ENCODE measurements around the gene ATRAID.
A peak's percentile ranks its signal among the peaks of the same experiment; 100 is the strongest.

ATRAID gene

DNA sequence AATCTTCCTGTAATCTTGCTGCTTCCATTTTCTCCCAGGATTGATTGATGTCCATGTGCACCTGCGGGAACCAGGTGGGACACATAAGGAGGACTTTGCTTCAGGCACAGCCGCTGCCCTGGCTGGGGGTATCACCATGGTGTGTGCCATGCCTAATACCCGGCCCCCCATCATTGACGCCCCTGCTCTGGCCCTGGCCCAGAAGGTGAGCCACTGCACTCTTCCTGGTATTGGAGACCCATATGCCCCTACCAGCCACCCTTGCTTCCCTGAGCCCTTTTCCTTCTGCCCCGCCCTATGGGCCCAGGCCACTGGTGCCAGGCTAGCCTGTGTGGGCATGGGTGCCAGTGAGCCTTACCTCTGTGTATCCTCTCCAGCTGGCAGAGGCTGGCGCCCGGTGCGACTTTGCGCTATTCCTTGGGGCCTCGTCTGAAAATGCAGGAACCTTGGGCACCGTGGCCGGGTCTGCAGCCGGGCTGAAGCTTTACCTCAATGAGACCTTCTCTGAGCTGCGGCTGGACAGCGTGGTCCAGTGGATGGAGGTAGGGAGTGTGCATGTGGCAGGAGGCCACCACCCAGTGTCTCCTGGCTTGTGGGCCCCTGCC, 25.6 kb downstream of the ATRAID start:
- ATAC-seq (replicated peaks; ENCODE audit: extremely low read depth, poor library complexity, severe bottlenecking) (no peak), DNase-seq (ENCODE audit: low spot score in 2 of 2) (no peak)
- Mint-ChIP-seq H3K9me3 (no peaks in the 10 kb centered on the region), H3K36me3 (ENCODE audit: insufficient read depth) (peaks cover 25% of the 10 kb centered on the region), H3K27ac (ENCODE audit: low read depth) (peak overlapping the region; percentile 43), H3K27me3 (no peaks in the 10 kb centered on the region), H3K4me1 (peaks cover 7% of the 10 kb centered on the region), H3K4me3 (no peak overlapping the region)

DNA sequence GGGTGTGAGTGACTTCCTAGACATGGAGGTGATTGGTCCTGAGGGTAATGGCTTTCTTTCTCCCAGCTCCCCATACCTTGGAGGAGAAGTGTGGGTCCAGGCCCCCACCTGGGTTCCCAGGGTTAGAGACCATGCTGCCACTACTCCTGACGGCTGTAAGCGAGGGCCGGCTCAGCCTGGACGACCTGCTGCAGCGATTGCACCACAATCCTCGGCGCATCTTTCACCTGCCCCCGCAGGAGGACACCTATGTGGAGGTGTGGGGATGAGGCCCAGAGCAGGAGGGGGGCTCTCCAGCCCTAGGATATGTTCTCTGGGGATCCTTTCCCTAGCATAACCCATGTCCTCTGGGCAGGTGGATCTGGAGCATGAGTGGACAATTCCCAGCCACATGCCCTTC, 27.1 kb downstream of the ATRAID start:
- no peaks in the 10 kb centered on the region for H3K9me3 Mint-ChIP-seq
- DNase-seq (ENCODE audit: low spot score in 2 of 2) (no peak), ATAC-seq (replicated peaks; ENCODE audit: extremely low read depth, poor library complexity, severe bottlenecking) (no peak)
- H3K4me3 Mint-ChIP-seq = no peak overlapping the region
- no peak overlapping the region for H3K27ac Mint-ChIP-seq (ENCODE audit: low read depth)
- peaks cover 7% of the 10 kb centered on the region for H3K4me1 Mint-ChIP-seq
- peaks cover 23% of the 10 kb centered on the region for H3K36me3 Mint-ChIP-seq (ENCODE audit: insufficient read depth)
- no peaks in the 10 kb centered on the region for H3K27me3 Mint-ChIP-seq

DNA sequence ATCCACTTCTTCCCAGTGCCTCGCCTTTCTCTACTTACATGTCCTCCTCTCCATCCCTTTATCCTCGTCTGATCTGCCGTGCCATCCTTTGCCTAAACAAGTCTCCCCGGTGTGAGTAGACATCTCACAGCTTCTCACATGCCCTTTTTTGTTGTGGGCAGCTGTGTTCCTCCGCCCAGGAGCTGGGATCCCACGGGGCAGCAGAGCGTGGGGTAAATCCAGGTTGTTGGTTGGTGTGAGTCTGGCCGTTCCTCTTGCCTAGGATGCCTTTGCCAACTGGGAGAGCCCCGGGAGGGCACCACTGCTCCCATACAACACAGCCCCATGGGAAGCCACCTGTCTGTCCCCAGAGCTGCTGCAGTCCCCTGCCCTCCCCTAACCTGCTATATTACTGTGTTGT, 28.6 kb downstream of the ATRAID start:
- DNase-seq (ENCODE audit: low spot score in 2 of 2) (no peak), ATAC-seq (replicated peaks; ENCODE audit: extremely low read depth, poor library complexity, severe bottlenecking) (no peak)
- Mint-ChIP-seq H3K4me1 (peaks cover 7% of the 10 kb centered on the region), H3K9me3 (no peaks in the 10 kb centered on the region), H3K27me3 (no peaks in the 10 kb centered on the region), H3K4me3 (no peak overlapping the region), H3K36me3 (ENCODE audit: insufficient read depth) (peaks cover 19% of the 10 kb centered on the region), H3K27ac (ENCODE audit: low read depth) (no peak overlapping the region)

DNA sequence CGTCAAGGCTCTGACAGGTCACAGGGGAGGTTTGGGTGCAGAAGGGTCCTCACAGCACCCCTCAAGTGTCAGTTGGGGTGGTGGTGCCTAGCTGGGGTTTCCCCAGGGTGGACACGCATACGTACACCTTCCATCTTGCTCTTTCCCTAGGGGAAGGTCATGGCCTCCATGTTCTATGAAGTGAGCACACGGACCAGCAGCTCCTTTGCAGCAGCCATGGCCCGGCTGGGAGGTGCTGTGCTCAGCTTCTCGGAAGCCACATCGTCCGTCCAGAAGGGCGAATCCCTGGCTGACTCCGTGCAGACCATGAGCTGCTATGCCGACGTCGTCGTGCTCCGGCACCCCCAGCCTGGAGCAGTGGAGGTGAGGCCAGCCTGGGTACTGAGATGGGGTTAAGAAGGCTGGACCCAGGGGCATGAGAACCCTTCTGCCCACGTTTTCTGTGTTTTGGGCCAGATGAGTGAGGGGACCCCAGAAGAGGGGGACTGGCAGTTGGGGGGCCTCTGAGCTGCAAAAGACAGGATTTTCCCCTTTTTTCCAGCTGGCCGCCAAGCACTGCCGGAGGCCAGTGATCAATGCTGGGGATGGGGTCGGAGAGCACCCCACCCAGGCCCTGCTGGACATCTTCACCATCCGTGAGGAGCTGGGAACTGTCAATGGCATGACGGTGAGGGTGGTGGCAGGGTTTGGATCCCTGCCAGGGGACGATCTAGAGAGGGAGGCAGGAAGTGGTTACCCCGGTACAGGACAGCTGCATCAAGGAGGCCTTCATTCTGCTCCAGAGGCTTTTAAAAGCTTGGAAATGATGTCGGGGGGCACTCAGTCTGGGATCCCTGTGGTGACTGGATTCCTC, 30.1 kb downstream of the ATRAID start:
- ATAC-seq (replicated peaks; ENCODE audit: extremely low read depth, poor library complexity, severe bottlenecking) = no peak
- peaks cover 16% of the 10 kb centered on the region for H3K36me3 Mint-ChIP-seq (ENCODE audit: insufficient read depth)
- peaks cover 7% of the 10 kb centered on the region for H3K4me1 Mint-ChIP-seq
- no peak for DNase-seq (ENCODE audit: low spot score in 2 of 2)
- no peaks in the 10 kb centered on the region for H3K9me3 Mint-ChIP-seq
- no peak overlapping the region for H3K4me3 Mint-ChIP-seq
- no peaks in the 10 kb centered on the region for H3K27me3 Mint-ChIP-seq
- peak overlapping the region; percentile 55 for H3K27ac Mint-ChIP-seq (ENCODE audit: low read depth)

- Mint-ChIP-seq H3K27me3 (no peaks in the 10 kb centered on the region), H3K9me3 (no peaks in the 10 kb centered on the region), H3K4me3 (no peak overlapping the region), H3K27ac (ENCODE audit: low read depth) (peak overlapping the region; percentile 55), H3K36me3 (ENCODE audit: insufficient read depth) (peaks cover 12% of the 10 kb centered on the region), H3K4me1 (peaks cover 7% of the 10 kb centered on the region)
- ATAC-seq (replicated peaks; ENCODE audit: extremely low read depth, poor library complexity, severe bottlenecking) (no peak), DNase-seq (ENCODE audit: low spot score in 2 of 2) (no peak)
These were observed 30.7 kb downstream of the ATRAID start for GRCh38 chr2:27242614-27242951.

- peaks cover 9% of the 10 kb centered on the region for H3K36me3 Mint-ChIP-seq (ENCODE audit: insufficient read depth)
- no peak for ATAC-seq (replicated peaks; ENCODE audit: extremely low read depth, poor library complexity, severe bottlenecking)
- no peak overlapping the region for H3K4me3 Mint-ChIP-seq
These were observed 31.7 kb downstream of the ATRAID start for GRCh38 chr2:27243391-27244130.

DNA sequence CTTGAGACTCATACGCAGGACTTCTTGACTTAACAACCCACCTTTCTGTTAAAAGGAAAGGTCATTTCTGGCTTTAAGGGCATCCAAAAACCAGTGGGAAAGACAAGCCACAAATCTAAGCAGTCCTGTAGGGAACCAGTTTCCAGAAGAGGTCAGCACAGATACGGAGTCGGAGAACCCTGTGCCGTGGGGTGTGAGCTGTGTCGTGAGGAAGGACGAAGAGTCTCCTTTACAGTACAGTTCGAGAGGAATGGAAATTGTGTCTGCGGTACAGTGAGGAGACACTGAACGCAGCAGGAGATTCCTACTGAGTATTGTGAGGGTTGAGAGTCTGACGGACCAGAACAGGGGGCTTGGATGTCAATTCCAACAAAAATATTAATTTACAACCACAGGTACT, 33.3 kb downstream of the ATRAID start:
- Mint-ChIP-seq H3K27me3 (peaks cover 9% of the 10 kb centered on the region), H3K36me3 (ENCODE audit: insufficient read depth) (peaks cover 9% of the 10 kb centered on the region), H3K9me3 (no peaks in the 10 kb centered on the region), H3K27ac (ENCODE audit: low read depth) (no peak overlapping the region), H3K4me3 (no peak overlapping the region), H3K4me1 (peaks cover 7% of the 10 kb centered on the region)
- no peak for ATAC-seq (replicated peaks; ENCODE audit: extremely low read depth, poor library complexity, severe bottlenecking)
- no peak for DNase-seq (ENCODE audit: low spot score in 2 of 2)

More at GRCh38 chr2:27243391-27244130, 31.7 kb downstream of the ATRAID start:
- H3K4me1 Mint-ChIP-seq = peaks cover 7% of the 10 kb centered on the region
- H3K9me3 Mint-ChIP-seq = no peaks in the 10 kb centered on the region
- no peak overlapping the region for H3K27ac Mint-ChIP-seq (ENCODE audit: low read depth)
- no peak for DNase-seq (ENCODE audit: low spot score in 2 of 2)
- H3K27me3 Mint-ChIP-seq = peaks cover 7% of the 10 kb centered on the region

GRCh38 chr2:27245626-27246025, 33.8 kb downstream of the ATRAID start:
- H3K9me3 Mint-ChIP-seq = no peaks in the 10 kb centered on the region
- DNase-seq (ENCODE audit: low spot score in 2 of 2) = no peak
- no peak overlapping the region for H3K4me3 Mint-ChIP-seq
- peaks cover 7% of the 10 kb centered on the region for H3K4me1 Mint-ChIP-seq
- ATAC-seq (replicated peaks; ENCODE audit: extremely low read depth, poor library complexity, severe bottlenecking) = no peak
- peaks cover 9% of the 10 kb centered on the region for H3K36me3 Mint-ChIP-seq (ENCODE audit: insufficient read depth)
- peaks cover 12% of the 10 kb centered on the region for H3K27me3 Mint-ChIP-seq
- no peak overlapping the region for H3K27ac Mint-ChIP-seq (ENCODE audit: low read depth)

GRCh38 chr2:27247893-27248292, 36.1 kb downstream of the ATRAID start:
- H3K4me3 Mint-ChIP-seq = no peak overlapping the region
- H3K36me3 Mint-ChIP-seq (ENCODE audit: insufficient read depth) = peaks cover 3% of the 10 kb centered on the region
- H3K27me3 Mint-ChIP-seq = peaks cover 27% of the 10 kb centered on the region

GRCh38 chr2:27249159-27249890, 37.5 kb downstream of the ATRAID start:
- H3K4me1 Mint-ChIP-seq = no peaks in the 10 kb centered on the region
- no peak overlapping the region for H3K27ac Mint-ChIP-seq (ENCODE audit: low read depth)
- peaks cover 30% of the 10 kb centered on the region for H3K27me3 Mint-ChIP-seq
- no peak overlapping the region for H3K4me3 Mint-ChIP-seq
- ATAC-seq (replicated peaks; ENCODE audit: extremely low read depth, poor library complexity, severe bottlenecking) = no peak
- H3K36me3 Mint-ChIP-seq (ENCODE audit: insufficient read depth) = no peaks in the 10 kb centered on the region
- no peaks in the 10 kb centered on the region for H3K9me3 Mint-ChIP-seq
- no peak for DNase-seq (ENCODE audit: low spot score in 2 of 2)

More at GRCh38 chr2:27247893-27248292, 36.1 kb downstream of the ATRAID start:
- ATAC-seq (replicated peaks; ENCODE audit: extremely low read depth, poor library complexity, severe bottlenecking) (no peak), DNase-seq (ENCODE audit: low spot score in 2 of 2) (no peak)
- no peaks in the 10 kb centered on the region for H3K4me1 Mint-ChIP-seq
- no peak overlapping the region for H3K27ac Mint-ChIP-seq (ENCODE audit: low read depth)
- H3K9me3 Mint-ChIP-seq = no peaks in the 10 kb centered on the region

- H3K4me1 Mint-ChIP-seq = no peaks in the 10 kb centered on the region
- no peak overlapping the region for H3K4me3 Mint-ChIP-seq
- H3K36me3 Mint-ChIP-seq (ENCODE audit: insufficient read depth) = no peaks in the 10 kb centered on the region
- H3K27me3 Mint-ChIP-seq = peaks cover 37% of the 10 kb centered on the region
- DNase-seq (ENCODE audit: low spot score in 2 of 2) = peak in 1 of 2 donors; percentile 27
- ATAC-seq (replicated peaks; ENCODE audit: extremely low read depth, poor library complexity, severe bottlenecking) = no peak
- no peak overlapping the region for H3K27ac Mint-ChIP-seq (ENCODE audit: low read depth)
- no peaks in the 10 kb centered on the region for H3K9me3 Mint-ChIP-seq
These were observed 38.2 kb downstream of the ATRAID start for GRCh38 chr2:27249891-27250651.
